HepG2 (cell line): ENCODE data around the gene CISD3. TPM values are rescaled to one million over a fixed set of nuclear protein-coding genes. Genes with fewer than 3 reads are reported as not detected.

Source experiments
- ASH2L ChIP-seq: fragments of 300-600, 200-600 bp; sonication (generic); IDR thresholded peaks from 2 replicates; pipeline ENCODE4 v1.7.0; 2017; ENCODE audit warnings: low read depth, mild to moderate bottlenecking, moderate library complexity, mixed read lengths, low read length; ENCODE audit not compliant: insufficient read length
- JUNB ChIP-seq: sonication (generic); formaldehyde crosslinking; IDR thresholded peaks from 2 replicates; pipeline ENCODE4 v1.8.0; 2022; ENCODE audit warnings: missing genetic modification reagents, mild to moderate bottlenecking, borderline replicate concordance
- MTF2 ChIP-seq: sonication (generic); formaldehyde crosslinking; IDR thresholded peaks from 2 replicates; pipeline ENCODE4 v1.5.0; 2020; ENCODE audit warnings: missing genetic modification reagents, borderline replicate concordance
- MYC ChIP-seq: sonication (generic); formaldehyde crosslinking; IDR thresholded peaks from 2 replicates; pipeline ENCODE4 v1.9.0; 2021; ENCODE audit warnings: missing genetic modification reagents, borderline replicate concordance
- NCOA5 ChIP-seq: sonication (generic); formaldehyde crosslinking; IDR thresholded peaks from 2 replicates; pipeline ENCODE4 v1.4.0; 2020; ENCODE audit warnings: missing genetic modification reagents
- NFE2L1 ChIP-seq: sonication (generic); formaldehyde crosslinking; IDR thresholded peaks from 2 replicates; pipeline ENCODE4 v1.4.0; 2020; ENCODE audit warnings: missing genetic modification reagents, mild to moderate bottlenecking, borderline replicate concordance
- NFRKB ChIP-seq: fragments of 450-650 bp; IDR thresholded peaks from 2 replicates; pipeline ENCODE4 v1.6.1; 2017
- NR3C1 ChIP-seq: sonication (generic); formaldehyde crosslinking; IDR thresholded peaks from 2 replicates; pipeline ENCODE4 v1.4.0; 2020; ENCODE audit warnings: missing genetic modification reagents
- SMARCC2 ChIP-seq: fragments of 450-650 bp; IDR thresholded peaks from 2 replicates; pipeline ENCODE4 v1.6.1; 2017; ENCODE audit warnings: antibody characterized with exemption, mild to moderate bottlenecking
- TAF1 ChIP-seq: sonication (generic); formaldehyde crosslinking; IDR thresholded peaks from 2 replicates; pipeline ENCODE4 v1.4.0; 2020; ENCODE audit warnings: missing genetic modification reagents
- TCF7 ChIP-seq: sonication (generic); IDR thresholded peaks from 2 replicates; pipeline ENCODE4 v1.6.1; 2016; ENCODE audit warnings: antibody characterized with exemption, low read depth
- TOPORS ChIP-seq: sonication (generic); formaldehyde crosslinking; IDR thresholded peaks from 2 replicates; pipeline ENCODE4 v1.8.0; 2023; ENCODE audit warnings: mild to moderate bottlenecking, missing genetic modification reagents
- ZBTB3 ChIP-seq: sonication (generic); formaldehyde crosslinking; IDR thresholded peaks from 2 replicates; pipeline ENCODE4 v1.4.0; 2020; ENCODE audit warnings: low read depth, mild to moderate bottlenecking, moderate library complexity, missing genetic modification reagents, borderline replicate concordance
- ZNF138 ChIP-seq: sonication (generic); formaldehyde crosslinking; IDR thresholded peaks from 2 replicates; pipeline ENCODE4 v1.5.0; 2020; ENCODE audit warnings: mild to moderate bottlenecking, low read depth, missing genetic modification reagents
- ZNF225 ChIP-seq: sonication (generic); formaldehyde crosslinking; IDR thresholded peaks from 2 replicates; pipeline ENCODE4 v1.4.0; 2020; ENCODE audit warnings: mild to moderate bottlenecking, missing genetic modification reagents
- ZNF230 ChIP-seq: sonication (generic); formaldehyde crosslinking; IDR thresholded peaks from 2 replicates; pipeline ENCODE4 v1.4.0; 2020; ENCODE audit warnings: mild to moderate bottlenecking, missing genetic modification reagents
- ZNF256 ChIP-seq: sonication (generic); formaldehyde crosslinking; conservative IDR thresholded peaks from 2 replicates; pipeline ENCODE4 v1.4.0; 2020; ENCODE audit warnings: missing genetic modification reagents
- ZNF556 ChIP-seq: sonication (generic); formaldehyde crosslinking; IDR thresholded peaks from 2 replicates; pipeline ENCODE4 v1.4.0; 2020; ENCODE audit warnings: mild to moderate bottlenecking, missing genetic modification reagents, borderline replicate concordance
- ZNF577 ChIP-seq: sonication (generic); formaldehyde crosslinking; IDR thresholded peaks from 2 replicates; pipeline ENCODE4 v1.4.0; 2020; ENCODE audit warnings: mild to moderate bottlenecking, low read depth, missing genetic modification reagents, borderline replicate concordance
- polyA plus RNA-seq, 8 experiments: library from polyadenylated mRNA; depleted of rRNA in 3 of 8; stranded (reverse) in 7 of 8; unstranded in 1 of 8; fragments of >200 nt; fragmentation: Illumina TruSeq in 4 of 8; extraction: Trizol in 4 of 8; gene quantifications; 2 replicates each; pipeline versions ENCODE4 v1.2.1 to v1.2.3, GENCODE V29; 2011 to 2016; ENCODE audit warnings: low read depth in 4 of 8, missing spikeins in 1 of 8, mixed read lengths in 1 of 8; ENCODE audit not compliant: insufficient read depth in 1 of 8
- total RNA-seq, 5 experiments: library from RNA; depleted of rRNA; stranded (reverse); fragments of >200 nt; fragmentation: Illumina TruSeq; extraction: Trizol; gene quantifications; 2 replicates each; pipeline ENCODE4 v1.2.3, GENCODE V29; 2016; ENCODE audit warnings: low read depth in 1 of 5
- TF ChIP-seq, protein P1 (sequence below): fragments of 450-650 bp; IDR thresholded peaks from 2 replicates; pipeline ENCODE4 v1.6.1; 2016
- TF ChIP-seq, protein P2 (sequence below): sonication (generic); formaldehyde crosslinking; IDR thresholded peaks from 2 replicates; pipeline ENCODE4 v1.5.0; 2020; ENCODE audit warnings: missing genetic modification reagents
- TF ChIP-seq, protein P3 (sequence below): sonication (generic); formaldehyde crosslinking; IDR thresholded peaks from 2 replicates; pipeline ENCODE4 v1.4.0; 2020; ENCODE audit warnings: missing genetic modification reagents
- TF ChIP-seq, protein P4 (sequence below): sonication (generic); formaldehyde crosslinking; IDR thresholded peaks from 2 replicates; pipeline ENCODE4 v1.4.0; 2020; ENCODE audit warnings: mild to moderate bottlenecking, low read depth, missing genetic modification reagents
- TF ChIP-seq, protein P5 (sequence below): sonication (generic); formaldehyde crosslinking; IDR thresholded peaks from 2 replicates; pipeline ENCODE4 v1.4.0; 2020; ENCODE audit warnings: missing genetic modification reagents

Gene CISD3
- total and polyA plus RNA-seq, 2 of the 13 experiments (the other 11 are each of a cell fraction or from before 2014, with no cell fraction given): 30.0 to 34.1 TPM

DNA sequence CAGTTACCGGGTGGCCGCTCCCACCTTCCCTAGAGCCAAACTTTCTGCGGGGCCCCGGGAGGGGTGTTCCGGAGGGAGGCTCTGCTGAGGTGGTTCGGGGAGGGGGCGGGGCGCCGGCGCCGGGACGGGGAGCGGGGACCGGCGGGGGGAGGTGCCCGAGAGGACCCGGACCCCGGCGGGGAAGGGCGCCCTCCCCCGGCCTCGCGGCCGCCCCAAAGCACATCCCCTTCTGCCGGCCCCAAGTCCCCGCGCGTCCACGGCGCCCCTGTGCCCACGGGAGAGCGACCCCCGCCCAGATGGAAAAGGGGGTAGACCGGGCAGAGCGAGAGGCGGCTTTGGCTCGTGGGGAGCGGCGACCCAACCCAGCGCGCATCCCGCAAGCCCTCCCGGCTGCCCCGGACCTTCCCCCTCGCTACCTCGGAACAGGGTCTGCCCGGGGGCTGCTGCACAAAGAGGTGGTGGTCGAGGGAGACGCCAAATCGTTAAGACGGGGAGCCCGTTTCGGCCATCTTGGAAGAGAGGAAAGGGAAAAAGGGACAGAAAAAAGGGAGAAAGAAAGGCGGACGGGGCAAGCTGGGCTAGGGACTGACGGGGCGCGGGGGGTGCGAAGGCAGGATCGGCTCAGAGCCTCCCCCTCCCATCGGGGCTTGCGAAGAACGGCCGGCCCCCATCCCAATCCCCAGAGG lies 17.5 kb downstream of the CISD3 start (continued):
- TF ChIP-seq ZNF556 (CRISPR knock-in tag): no peak
- TF ChIP-seq MYC (CRISPR knock-in tag): peak; percentile 30; the same call in 1 of the 2 replicates
- peak; percentile 1 for TF ChIP-seq ASH2L
- TF ChIP-seq, protein P1, sequence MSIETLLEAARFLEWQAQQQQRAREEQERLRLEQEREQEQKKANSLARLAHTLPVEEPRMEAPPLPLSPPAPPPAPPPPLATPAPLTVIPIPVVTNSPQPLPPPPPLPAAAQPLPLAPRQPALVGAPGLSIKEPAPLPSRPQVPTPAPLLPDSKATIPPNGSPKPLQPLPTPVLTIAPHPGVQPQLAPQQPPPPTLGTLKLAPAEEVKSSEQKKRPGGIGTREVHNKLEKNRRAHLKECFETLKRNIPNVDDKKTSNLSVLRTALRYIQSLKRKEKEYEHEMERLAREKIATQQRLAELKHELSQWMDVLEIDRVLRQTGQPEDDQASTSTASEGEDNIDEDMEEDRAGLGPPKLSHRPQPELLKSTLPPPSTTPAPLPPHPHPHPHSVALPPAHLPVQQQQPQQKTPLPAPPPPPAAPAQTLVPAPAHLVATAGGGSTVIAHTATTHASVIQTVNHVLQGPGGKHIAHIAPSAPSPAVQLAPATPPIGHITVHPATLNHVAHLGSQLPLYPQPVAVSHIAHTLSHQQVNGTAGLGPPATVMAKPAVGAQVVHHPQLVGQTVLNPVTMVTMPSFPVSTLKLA: no peak
- TF ChIP-seq JUNB (CRISPR knock-in tag): no peak
- no peak for TF ChIP-seq ZNF230 (CRISPR knock-in tag)
- no peak for TF ChIP-seq SMARCC2
- peak; percentile 76; the same call in 1 of the 2 replicates for TF ChIP-seq TAF1
- TF ChIP-seq ZNF225 (CRISPR knock-in tag): no peak
- TF ChIP-seq, protein P2, sequence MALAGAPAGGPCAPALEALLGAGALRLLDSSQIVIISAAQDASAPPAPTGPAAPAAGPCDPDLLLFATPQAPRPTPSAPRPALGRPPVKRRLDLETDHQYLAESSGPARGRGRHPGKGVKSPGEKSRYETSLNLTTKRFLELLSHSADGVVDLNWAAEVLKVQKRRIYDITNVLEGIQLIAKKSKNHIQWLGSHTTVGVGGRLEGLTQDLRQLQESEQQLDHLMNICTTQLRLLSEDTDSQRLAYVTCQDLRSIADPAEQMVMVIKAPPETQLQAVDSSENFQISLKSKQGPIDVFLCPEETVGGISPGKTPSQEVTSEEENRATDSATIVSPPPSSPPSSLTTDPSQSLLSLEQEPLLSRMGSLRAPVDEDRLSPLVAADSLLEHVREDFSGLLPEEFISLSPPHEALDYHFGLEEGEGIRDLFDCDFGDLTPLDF (CRISPR knock-in tag): no peak
- TF ChIP-seq NR3C1 (CRISPR knock-in tag): no peak
- no peak for TF ChIP-seq TOPORS (CRISPR knock-in tag)
- no peak for TF ChIP-seq TCF7
- TF ChIP-seq NFE2L1: no peak
- no peak for TF ChIP-seq ZNF577 (CRISPR knock-in tag)
- TF ChIP-seq MTF2 (CRISPR knock-in tag): no peak
- TF ChIP-seq, protein P3, sequence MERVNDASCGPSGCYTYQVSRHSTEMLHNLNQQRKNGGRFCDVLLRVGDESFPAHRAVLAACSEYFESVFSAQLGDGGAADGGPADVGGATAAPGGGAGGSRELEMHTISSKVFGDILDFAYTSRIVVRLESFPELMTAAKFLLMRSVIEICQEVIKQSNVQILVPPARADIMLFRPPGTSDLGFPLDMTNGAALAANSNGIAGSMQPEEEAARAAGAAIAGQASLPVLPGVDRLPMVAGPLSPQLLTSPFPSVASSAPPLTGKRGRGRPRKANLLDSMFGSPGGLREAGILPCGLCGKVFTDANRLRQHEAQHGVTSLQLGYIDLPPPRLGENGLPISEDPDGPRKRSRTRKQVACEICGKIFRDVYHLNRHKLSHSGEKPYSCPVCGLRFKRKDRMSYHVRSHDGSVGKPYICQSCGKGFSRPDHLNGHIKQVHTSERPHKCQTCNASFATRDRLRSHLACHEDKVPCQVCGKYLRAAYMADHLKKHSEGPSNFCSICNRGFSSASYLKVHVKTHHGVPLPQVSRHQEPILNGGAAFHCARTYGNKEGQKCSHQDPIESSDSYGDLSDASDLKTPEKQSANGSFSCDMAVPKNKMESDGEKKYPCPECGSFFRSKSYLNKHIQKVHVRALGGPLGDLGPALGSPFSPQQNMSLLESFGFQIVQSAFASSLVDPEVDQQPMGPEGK: peak; percentile 74
- no peak for TF ChIP-seq ZNF256 (CRISPR knock-in tag)
- TF ChIP-seq NFRKB: no peak
- no peak for TF ChIP-seq ZNF138 (CRISPR knock-in tag)
- TF ChIP-seq, protein P4, sequence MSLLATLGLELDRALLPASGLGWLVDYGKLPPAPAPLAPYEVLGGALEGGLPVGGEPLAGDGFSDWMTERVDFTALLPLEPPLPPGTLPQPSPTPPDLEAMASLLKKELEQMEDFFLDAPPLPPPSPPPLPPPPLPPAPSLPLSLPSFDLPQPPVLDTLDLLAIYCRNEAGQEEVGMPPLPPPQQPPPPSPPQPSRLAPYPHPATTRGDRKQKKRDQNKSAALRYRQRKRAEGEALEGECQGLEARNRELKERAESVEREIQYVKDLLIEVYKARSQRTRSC (CRISPR knock-in tag): 0 out of 2 replicates have a peak, but pooled peaks have one; percentile 47
- TF ChIP-seq ZBTB3 (CRISPR knock-in tag): no peak
- TF ChIP-seq, protein P5, sequence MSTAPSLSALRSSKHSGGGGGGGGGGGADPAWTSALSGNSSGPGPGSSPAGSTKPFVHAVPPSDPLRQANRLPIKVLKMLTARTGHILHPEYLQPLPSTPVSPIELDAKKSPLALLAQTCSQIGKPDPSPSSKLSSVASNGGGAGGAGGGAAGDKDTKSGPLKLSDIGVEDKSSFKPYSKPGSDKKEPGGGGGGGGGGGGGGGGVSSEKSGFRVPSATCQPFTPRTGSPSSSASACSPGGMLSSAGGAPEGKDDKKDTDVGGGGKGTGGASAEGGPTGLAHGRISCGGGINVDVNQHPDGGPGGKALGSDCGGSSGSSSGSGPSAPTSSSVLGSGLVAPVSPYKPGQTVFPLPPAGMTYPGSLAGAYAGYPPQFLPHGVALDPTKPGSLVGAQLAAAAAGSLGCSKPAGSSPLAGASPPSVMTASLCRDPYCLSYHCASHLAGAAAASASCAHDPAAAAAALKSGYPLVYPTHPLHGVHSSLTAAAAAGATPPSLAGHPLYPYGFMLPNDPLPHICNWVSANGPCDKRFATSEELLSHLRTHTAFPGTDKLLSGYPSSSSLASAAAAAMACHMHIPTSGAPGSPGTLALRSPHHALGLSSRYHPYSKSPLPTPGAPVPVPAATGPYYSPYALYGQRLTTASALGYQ (CRISPR knock-in tag): no peak
- TF ChIP-seq NCOA5 (CRISPR knock-in tag): no peak
